ENCODE data around the gene C10orf71.

- TF ChIP-seq POLR2A (IDR thresholded peaks at IDR 0.05) (no peak), CTCF (IDR thresholded peaks at IDR 0.05) (no peak)
These were observed 29.6 kb downstream of the C10orf71 start for GRCh38 chr10:49328401-49329145.

Data from testis (tissue), 2 donors.